ENCODE results near the gene ABCG8.

DNA sequence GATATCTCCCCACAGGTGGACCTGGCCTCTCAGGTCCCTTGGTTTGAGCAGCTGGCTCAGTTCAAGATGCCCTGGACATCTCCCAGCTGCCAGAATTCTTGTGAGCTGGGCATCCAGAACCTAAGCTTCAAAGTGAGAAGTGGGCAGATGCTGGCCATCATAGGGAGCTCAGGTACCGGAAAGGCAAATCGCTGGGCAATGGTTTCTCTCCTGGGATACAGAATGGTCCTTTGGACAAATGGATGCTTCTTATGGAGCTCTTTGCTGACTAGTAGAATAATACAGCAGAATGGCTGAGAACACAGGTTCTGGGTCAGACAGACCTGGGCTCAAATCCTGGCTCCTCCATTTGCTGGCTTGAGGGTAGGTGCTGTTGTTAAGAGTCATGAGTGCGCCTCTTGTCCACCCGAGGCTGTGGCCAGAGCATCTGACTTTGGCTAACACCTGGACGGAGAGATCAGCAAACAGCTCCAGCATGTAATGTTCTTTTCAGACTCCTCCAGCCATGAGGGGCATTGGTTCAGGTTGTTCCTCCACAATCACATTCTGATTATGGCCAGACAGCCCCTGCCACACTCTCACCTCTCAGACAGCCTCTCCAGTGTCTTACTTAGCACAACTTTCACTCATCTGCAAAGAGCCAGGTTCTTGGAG is 7.5 kb downstream of the ABCG8 start:
- TF ChIP-seq, protein P1, sequence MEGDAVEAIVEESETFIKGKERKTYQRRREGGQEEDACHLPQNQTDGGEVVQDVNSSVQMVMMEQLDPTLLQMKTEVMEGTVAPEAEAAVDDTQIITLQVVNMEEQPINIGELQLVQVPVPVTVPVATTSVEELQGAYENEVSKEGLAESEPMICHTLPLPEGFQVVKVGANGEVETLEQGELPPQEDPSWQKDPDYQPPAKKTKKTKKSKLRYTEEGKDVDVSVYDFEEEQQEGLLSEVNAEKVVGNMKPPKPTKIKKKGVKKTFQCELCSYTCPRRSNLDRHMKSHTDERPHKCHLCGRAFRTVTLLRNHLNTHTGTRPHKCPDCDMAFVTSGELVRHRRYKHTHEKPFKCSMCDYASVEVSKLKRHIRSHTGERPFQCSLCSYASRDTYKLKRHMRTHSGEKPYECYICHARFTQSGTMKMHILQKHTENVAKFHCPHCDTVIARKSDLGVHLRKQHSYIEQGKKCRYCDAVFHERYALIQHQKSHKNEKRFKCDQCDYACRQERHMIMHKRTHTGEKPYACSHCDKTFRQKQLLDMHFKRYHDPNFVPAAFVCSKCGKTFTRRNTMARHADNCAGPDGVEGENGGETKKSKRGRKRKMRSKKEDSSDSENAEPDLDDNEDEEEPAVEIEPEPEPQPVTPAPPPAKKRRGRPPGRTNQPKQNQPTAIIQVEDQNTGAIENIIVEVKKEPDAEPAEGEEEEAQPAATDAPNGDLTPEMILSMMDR (IDR thresholded peaks at IDR 0.05; ENCODE audit: borderline replicate concordance, extremely low read depth, low read length, poor library complexity, severe bottlenecking) = no peak
- no peak for TF ChIP-seq EZH2 (IDR thresholded peaks at IDR 0.05; ENCODE audit: borderline replicate concordance, low read depth, low read length, severe bottlenecking)

Measured in DND-41 (cell line).